H1 (cell line): ENCODE data around the gene PLXNA4. TPM values are rescaled to one million over a fixed set of nuclear protein-coding genes. Genes with fewer than 3 reads are reported as not detected.

ENCODE experiments used
- CTCF ChIA-PET: fragments of 300-600 bp; sonication (Branson Sonifier 250); formaldehyde crosslinking; loops from one replicate; lab custom pipeline; 2021; ENCODE audit not compliant: partially characterized antibody; lab: Charles Lee
- POLR2A ChIA-PET: fragments of 300-600 bp; sonication (Branson Sonifier 250); formaldehyde crosslinking; loops from one replicate; lab custom pipeline; 2021; ENCODE audit warnings: inconsistent platforms; ENCODE audit not compliant: partially characterized antibody; lab: Charles Lee
- DNase-seq, 2 experiments: peaks; one replicate each; pipeline versions ENCODE4 v3.0.0 to v3.0.0-alpha.2; 2010 to 2022; ENCODE audit warnings: low spot score in 2 of 2, low read depth in 1 of 2, mixed read lengths in 1 of 2
- FAIRE-seq: peaks from 2 replicates; lab custom pipeline; 2011; peaks lifted over from hg19 to GRCh38; lab: Jason Lieb, UNC
- H2AFZ ChIP-seq: 2 replicates; pipeline ENCODE4 v1.8.1; 2012; ENCODE audit warnings: low read length, inconsistent platforms
- H2AK5ac ChIP-seq: 2 replicates; pipeline ENCODE4 v1.6.1; 2013; ENCODE audit warnings: low read depth, low read length
- H2BK120ac ChIP-seq: replicated peaks from 2 replicates; pipeline ENCODE3; 2013; ENCODE audit warnings: low read depth, low read length, inconsistent platforms
- H2BK12ac ChIP-seq: 2 replicates; pipeline ENCODE4 v1.6.1; 2013; ENCODE audit warnings: low read depth, low read length
- H2BK15ac ChIP-seq: 2 replicates; pipeline ENCODE4 v1.6.1; 2013; ENCODE audit warnings: low read length
- H2BK20ac ChIP-seq: 2 replicates; pipeline ENCODE4 v1.6.1; 2013; ENCODE audit warnings: low read length
- H2BK5ac ChIP-seq: 2 replicates; pipeline ENCODE4 v1.6.1; 2013; ENCODE audit warnings: low read depth, low read length
- H3K14ac ChIP-seq: 2 replicates; pipeline ENCODE4 v1.6.1; 2013; ENCODE audit warnings: inconsistent platforms; ENCODE audit not compliant: insufficient read length
- H3K18ac ChIP-seq: 2 replicates; pipeline ENCODE4 v1.6.1; 2013; ENCODE audit warnings: low read length; ENCODE audit errors: extremely low read depth
- H3K23ac ChIP-seq: 2 replicates; pipeline ENCODE4 v1.6.1; 2013; ENCODE audit warnings: inconsistent platforms; ENCODE audit not compliant: insufficient read length
- H3K23me2 ChIP-seq: 2 replicates; pipeline ENCODE4 v1.6.1; 2013; ENCODE audit warnings: low read depth, low read length
- H3K27ac ChIP-seq: 2 replicates; pipeline ENCODE4 v1.6.1; 2011; ENCODE audit warnings: low read depth, low read length, inconsistent platforms
- H3K27me3 ChIP-seq, 4 experiments: replicated peaks in 1 of 4; 1 replicate in 1 of 4; 2 replicates in 3 of 4; pipeline versions ENCODE4 v1.6.1 to v1.8.1; 2011 to 2013; ENCODE audit warnings: low read length in 3 of 4, mild to moderate bottlenecking in 3 of 4, inconsistent platforms in 2 of 4, mixed read lengths in 2 of 4, moderate library complexity in 1 of 4; ENCODE audit not compliant: control insufficient read depth in 3 of 4, insufficient read depth in 3 of 4; ENCODE audit errors: extremely low read depth in 1 of 4
- H3K36me3 ChIP-seq, 4 experiments: 2 replicates each; pipeline versions ENCODE4 v1.6.1 to v1.8.1; 2011 to 2013; ENCODE audit warnings: mild to moderate bottlenecking in 4 of 4, low read length in 3 of 4, moderate library complexity in 2 of 4, control low read depth in 1 of 4, inconsistent platforms in 1 of 4; ENCODE audit not compliant: insufficient read depth in 4 of 4, control insufficient read depth in 2 of 4
- H3K4ac ChIP-seq: replicated peaks from 2 replicates; pipeline ENCODE3; 2013; ENCODE audit warnings: low read length, low read depth, mixed read lengths, inconsistent platforms; ENCODE audit not compliant: insufficient read length
- H3K4me1 ChIP-seq, 4 experiments: replicated peaks in 1 of 4; 1 replicate in 1 of 4; 2 replicates in 3 of 4; pipeline versions ENCODE4 v1.6.1 to v1.8.1; 2011 to 2013; ENCODE audit warnings: low read length in 3 of 4, inconsistent platforms in 2 of 4, mixed read lengths in 1 of 4; ENCODE audit not compliant: insufficient read depth in 4 of 4, control insufficient read depth in 3 of 4
- H3K4me2 ChIP-seq, 2 experiments: 2 replicates each; pipeline versions ENCODE4 v1.6.1 to v1.8.1; 2011 to 2013; ENCODE audit warnings: low read depth in 2 of 2, low read length in 2 of 2, control low read depth in 1 of 2, inconsistent platforms in 1 of 2, mild to moderate bottlenecking in 1 of 2; ENCODE audit not compliant: insufficient read depth in 1 of 2
- H3K4me3 ChIP-seq, 4 experiments: fragments of 200-600, 300-600 bp in 1 of 4; sonication (generic), shearing (Covaris generic), sonication (Bioruptor Twin) in 1 of 4; 2 replicates each; pipeline versions ENCODE4 v1.5.1 to v1.8.1; 2011 to 2016; ENCODE audit warnings: low read length in 4 of 4, low read depth in 3 of 4, control low read depth in 2 of 4, inconsistent platforms in 2 of 4, mild to moderate bottlenecking in 2 of 4, mixed read lengths in 1 of 4, moderate library complexity in 1 of 4; ENCODE audit not compliant: insufficient read depth in 2 of 4; ENCODE audit errors: extremely low read depth in 1 of 4
- H3K56ac ChIP-seq: replicated peaks from 2 replicates; pipeline ENCODE3; 2013; ENCODE audit warnings: low read depth, mild to moderate bottlenecking, mixed read lengths, low read length, inconsistent platforms; ENCODE audit not compliant: insufficient read length
- H3K79me1 ChIP-seq: 2 replicates; pipeline ENCODE4 v1.6.1; 2013; ENCODE audit warnings: low read depth, low read length, control low read depth
- H3K79me2 ChIP-seq, 2 experiments: 2 replicates each; pipeline versions ENCODE4 v1.6.1 to v1.8.1; 2012 to 2013; ENCODE audit warnings: low read length in 2 of 2, mild to moderate bottlenecking in 2 of 2, inconsistent platforms in 1 of 2; ENCODE audit not compliant: insufficient read depth in 2 of 2, control insufficient read depth in 1 of 2
- H3K9ac ChIP-seq, 4 experiments: replicated peaks in 1 of 4; 1 replicate in 1 of 4; 2 replicates in 3 of 4; pipeline versions ENCODE4 v1.6.1 to v1.8.1; 2011 to 2013; ENCODE audit warnings: low read depth in 3 of 4, low read length in 3 of 4, control low read depth in 2 of 4, mild to moderate bottlenecking in 2 of 4, moderate library complexity in 2 of 4, inconsistent platforms in 1 of 4; ENCODE audit errors: extremely low read depth in 1 of 4
- H3K9me3 ChIP-seq, 2 experiments: 2 replicates each; pipeline versions ENCODE4 v1.6.1 to v1.8.1; 2012 to 2013; ENCODE audit warnings: mild to moderate bottlenecking in 2 of 2, moderate library complexity in 2 of 2, control low read depth in 1 of 2, inconsistent platforms in 1 of 2, low read depth in 1 of 2, low read length in 1 of 2, mixed read lengths in 1 of 2; ENCODE audit not compliant: insufficient read depth in 2 of 2
- H4K20me1 ChIP-seq, 2 experiments: replicated peaks in 1 of 2; 2 replicates each; pipeline versions ENCODE3 to v1.8.1; 2011 to 2013; ENCODE audit warnings: inconsistent platforms in 2 of 2, low read length in 2 of 2, mild to moderate bottlenecking in 1 of 2; ENCODE audit not compliant: insufficient read depth in 2 of 2, control insufficient read depth in 1 of 2
- H4K5ac ChIP-seq: 2 replicates; pipeline ENCODE4 v1.6.1; 2013; ENCODE audit warnings: low read length, low read depth, mixed read lengths, inconsistent platforms; ENCODE audit not compliant: insufficient read length
- H4K8ac ChIP-seq: 2 replicates; pipeline ENCODE4 v1.8.0; 2013; ENCODE audit warnings: mild to moderate bottlenecking, moderate library complexity, low read length, inconsistent platforms; ENCODE audit not compliant: insufficient read depth; ENCODE audit errors: extremely low read depth
- H4K91ac ChIP-seq: replicated peaks from 2 replicates; pipeline ENCODE3; 2013; ENCODE audit warnings: low read length, mixed read lengths, inconsistent platforms; ENCODE audit not compliant: insufficient read length
- JUN ChIP-seq: IDR thresholded peaks from 2 replicates; pipeline ENCODE4 v1.6.1; 2011; ENCODE audit warnings: low read depth, mild to moderate bottlenecking, improper control_type of control experiment, low read length
- KDM4A ChIP-seq: IDR thresholded peaks from one replicate; pipeline ENCODE4 v1.7.1; 2012; ENCODE audit warnings: low read depth, mild to moderate bottlenecking, moderate library complexity, low read length, inconsistent platforms; ENCODE audit not compliant: severe bottlenecking
- NRF1 ChIP-seq: IDR thresholded peaks from 2 replicates; pipeline ENCODE4 v1.6.1; 2011; ENCODE audit warnings: mild to moderate bottlenecking, low read depth, low read length, improper control_type of control experiment
- RBBP5 ChIP-seq: IDR thresholded peaks from 2 replicates; pipeline ENCODE4 v1.7.1; 2012; ENCODE audit warnings: low read depth, mild to moderate bottlenecking, inconsistent platforms, low read length, moderate library complexity, borderline replicate concordance
- SIRT6 ChIP-seq: IDR thresholded peaks from one replicate; pipeline ENCODE4 v1.7.1; 2012; ENCODE audit warnings: low read length, inconsistent platforms
- SRF ChIP-seq: IDR thresholded peaks from 2 replicates; pipeline ENCODE4 v1.6.1; 2011; ENCODE audit warnings: mild to moderate bottlenecking, low read depth, low read length, moderate library complexity
- TCF12 ChIP-seq: IDR thresholded peaks from 2 replicates; pipeline ENCODE4 v1.6.1; 2011; ENCODE audit warnings: low read depth, mild to moderate bottlenecking, low read length
- USF2 ChIP-seq: IDR thresholded peaks from 2 replicates; pipeline ENCODE4 v1.6.1; 2011; ENCODE audit warnings: low read length, improper control_type of control experiment
- ZNF274 ChIP-seq: IDR thresholded peaks from 2 replicates; pipeline ENCODE4 v1.7.0; 2012; ENCODE audit warnings: low read length, borderline replicate concordance; ENCODE audit errors: extremely low read depth
- WGBS, 2 experiments: shearing (Covaris generic) in 1 of 2; methylation state at CpG; one replicate each; pipeline versions ENCODE4 v1.1.6 to v1.1.7; 2013 to 2015; ENCODE audit warnings: low lambda C conversion rate in 2 of 2, mixed read lengths in 2 of 2, inconsistent platforms in 1 of 2, low coverage in 1 of 2, missing lambda C conversion rate in 1 of 2; ENCODE audit not compliant: insufficient replicate concordance in 2 of 2, insufficient coverage in 1 of 2, insufficient read length in 1 of 2; ENCODE audit errors: extremely low coverage in 1 of 2, missing lambda C conversion rate in 1 of 2; 5-methylcytosine and 5-hydroxymethylcytosine counted together
- polyA plus RNA-seq, 7 experiments: library from polyadenylated mRNA; depleted of rRNA in 3 of 7; stranded (reverse) in 5 of 7; unstranded in 2 of 7; fragments of >200 nt in 5 of 7; fragments of 200-250 nt in 2 of 7; gene quantifications; 1 replicate in 5 of 7; 2 replicates in 1 of 7; 4 replicates in 1 of 7; pipeline versions ENCODE4 v1.2.1 to v1.2.3, GENCODE V29; 2011 to 2013; ENCODE audit warnings: missing spikeins in 2 of 7, mixed read lengths in 2 of 7
- total RNA-seq: library from RNA; stranded (reverse); fragmentation: NEBNext Ultra II Directional; extraction: Animal tissue kit (Norgen Biotek cat#: 25700); gene quantifications from 2 replicates; pipeline ENCODE4 v1.2.1, GENCODE V29; 2021

The PLXNA4 gene
- total and polyA plus RNA-seq, 2 of the 8 experiments (the other 6 are each of a cell fraction or from before 2014, with no cell fraction given), result 0.76 to 0.79 TPM

DNA sequence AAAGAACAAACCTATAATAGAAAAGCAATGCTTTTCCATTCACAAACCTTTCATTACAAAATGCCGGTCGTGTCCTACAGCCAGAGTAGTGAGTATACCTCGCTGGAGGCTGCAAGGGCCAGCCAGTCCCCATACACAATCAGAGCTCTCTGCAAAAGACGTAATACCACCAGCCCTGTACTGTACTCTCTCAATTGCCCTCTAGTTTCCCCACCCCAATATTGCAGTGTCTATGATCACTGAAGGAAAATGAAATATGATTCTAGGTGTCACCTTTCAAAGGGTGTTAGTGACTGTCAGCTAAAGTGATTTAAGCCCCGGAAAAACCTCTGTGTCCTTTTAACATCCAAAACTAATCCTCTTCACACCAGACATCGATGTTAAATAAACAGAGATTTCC lies 24.8 kb downstream of the PLXNA4 start:
- POLR2A ChIA-PET, result no interaction called here
- Histone ChIP-seq H2BK20ac (no peak overlapping the region), H3K27ac (no peak overlapping the region), H3K18ac (no peak overlapping the region), H4K5ac (no peak overlapping the region), H3K27me3 (peaks cover 0 to 3% (median under 1%) of the 10 kb centered on the region in 4 experiments; a peak in 3 of 7 replicates), H2BK5ac (no peak overlapping the region), H3K36me3 (no peaks in the 10 kb centered on the region), H3K23ac (no peak overlapping the region), H3K79me2 (no peaks in the 10 kb centered on the region), H3K14ac (no peak overlapping the region), H2AFZ (no peak overlapping the region), H3K4me3 (no peak overlapping the region), H3K4me1 (no peaks in the 10 kb centered on the region; a peak in 1 of 7 replicates), H3K4me2 (no peak overlapping the region), H3K9ac (no peak overlapping the region), H2BK12ac (no peak overlapping the region), H3K23me2 (no peaks in the 10 kb centered on the region), H2AK5ac (no peak overlapping the region), H2BK15ac (no peak overlapping the region), H3K9me3 (peaks cover 10 to 11% of the 10 kb centered on the region in 2 experiments), H4K8ac (no peak overlapping the region), H4K91ac (no peak overlapping the region), H3K79me1 (no peaks in the 10 kb centered on the region), H3K56ac (no peak overlapping the region), H3K4ac (no peak overlapping the region), H4K20me1 (no peaks in the 10 kb centered on the region), H2BK120ac (no peak overlapping the region)
- DNase-seq (no peak), FAIRE-seq (no peak)
- 87% methylated on average over 6 of the region's 6 CpGs; no CpG with 5 or more reads in 1 of the 2 experiments for WGBS, 2 experiments
- CTCF ChIA-PET, result interaction anchor here (0.9 to 2.3 kb wide), 5 partner anchors 8 to 53 kb away, joined by 3 to 8 read pairs (median 4); no protein-coding TSS in a partner anchor
- TF ChIP-seq JUN (no peak), NRF1 (no peak), TCF12 (no peak), USF2 (no peak), RBBP5 (no peak), SIRT6 (no peak), KDM4A (no peak), SRF (no peak), ZNF274 (no peak)
